Gastrocnemius medialis (tissue), 4 donors: ENCODE results near the gene ANKMY1. TPM values are rescaled to one million over a fixed set of nuclear protein-coding genes. Genes with fewer than 3 reads are reported as not detected.

ENCODE experiments used
- ATAC-seq, 2 donors: fragments of 150-250 bp; one replicate each; pipeline ENCODE4 v1.9.1; 2016
- DNase-seq, 2 donors: peaks; one replicate each; pipeline ENCODE4 v3.0.0-alpha.2; 2019
- H3K27ac ChIP-seq, 4 donors: fragments of 200-600 bp; sonication (generic); 1 replicate in 1 of 4; 2 replicates in 3 of 4; pipeline ENCODE4 v1.5.1; 2016 to 2018; ENCODE audit warnings: mild to moderate bottlenecking in 2 of 4, moderate library complexity in 1 of 4
- H3K27me3 ChIP-seq, 3 donors: fragments of 200-600 bp; sonication (generic) in 2 of 3; 1 replicate in 1 of 3; 2 replicates in 2 of 3; pipeline versions ENCODE4 v1.5.1 to v1.6.0; 2016 to 2019; ENCODE audit warnings: mild to moderate bottlenecking in 1 of 3, moderate library complexity in 1 of 3
- H3K36me3 ChIP-seq, 2 donors: fragments of 200-600 bp; sonication (generic) in 1 of 2; one replicate each; pipeline ENCODE4 v1.5.1; 2017 to 2018
- H3K4me1 ChIP-seq, 2 donors: fragments of 200-600 bp; sonication (generic) in 1 of 2; one replicate each; pipeline ENCODE4 v1.5.1; 2016 to 2017; ENCODE audit warnings: mild to moderate bottlenecking in 2 of 2
- H3K4me3 ChIP-seq, 4 donors: fragments of 200-600 bp; sonication (generic) in 3 of 4; 1 replicate in 1 of 4; 2 replicates in 3 of 4; pipeline ENCODE4 v1.5.1; 2016 to 2019; ENCODE audit warnings: mild to moderate bottlenecking in 2 of 4
- H3K9me3 ChIP-seq, 3 donors: fragments of 200-600 bp; sonication (generic) in 2 of 3; 1 replicate in 1 of 3; 2 replicates in 2 of 3; pipeline ENCODE4 v1.5.1; 2016 to 2019
- CTCF ChIP-seq, 5 experiments: fragments of 450-650 bp in 3 of 5; fragments of 200-600 bp in 2 of 5; sonication (generic) in 2 of 5; IDR thresholded peaks in 4 of 5; conservative IDR thresholded peaks in 1 of 5; 1 replicate in 4 of 5; 2 replicates in 1 of 5; pipeline ENCODE4 v1.5.1; 2016 to 2019; ENCODE audit warnings: antibody characterized with exemption in 5 of 5, mild to moderate bottlenecking in 3 of 5, moderate library complexity in 3 of 5
- POLR2A ChIP-seq, 2 donors: fragments of 450-650 bp; IDR thresholded peaks; one replicate each; pipeline ENCODE4 v1.6.1; 2017; ENCODE audit warnings: antibody characterized with exemption in 2 of 2, mild to moderate bottlenecking in 2 of 2, moderate library complexity in 2 of 2
- in situ Hi-C, 4 donors: fragments of 200-750 bp; cut with MboI; loops; one replicate each; pipeline versions ENCODE4 v1.15.0 to v1.8.0; 2017; ENCODE audit warnings: low sequenced_read_pairs in 4 of 4
- intact Hi-C: fragments of 100-400 bp; cut with DNase I; formaldehyde crosslinking; loops from one replicate; pipeline ENCODE4 v1.15.1; 2023; ENCODE audit warnings: low total_unique reads
- total RNA-seq, 4 donors: library from RNA; depleted of rRNA; stranded (reverse); fragments of >200 nt; gene quantifications; one replicate each; pipeline versions ENCODE4 v1.1.0 to v1.2.3, GENCODE V29; 2016

ANKMY1 gene
- total RNA-seq, 4 donors from 2014 or later, result 3.3 to 9.0 (median 5.6) TPM

GRCh38 chr2:240462707-240463273 is 95.0 kb downstream of the ANKMY1 start:
- Histone ChIP-seq H3K27ac (no peak overlapping the region), H3K36me3 (peaks cover 0 to 43% of the 10 kb centered on the region in 2 donors), H3K27me3 (no peaks in the 10 kb centered on the region), H3K4me3 (no peak overlapping the region), H3K9me3 (no peaks in the 10 kb centered on the region), H3K4me1 (no peaks in the 10 kb centered on the region)
- intact Hi-C loops (no loop called here), in situ Hi-C loops (no loop called here)
- peak in 1 of 2 donors; percentile 7 for DNase-seq
- no peak for TF ChIP-seq POLR2A (IDR thresholded peaks at IDR 0.05)
- no peak for TF ChIP-seq CTCF (IDR thresholded peaks at IDR 0.05 in 4 of 5, conservative IDR thresholded peaks at IDR 0.05 in 1 of 5)
- no peak for ATAC-seq

- H3K4me1 ChIP-seq, result no peaks in the 10 kb centered on the region
- no peak for TF ChIP-seq CTCF (IDR thresholded peaks at IDR 0.05 in 4 of 5, conservative IDR thresholded peaks at IDR 0.05 in 1 of 5)
- TF ChIP-seq POLR2A (IDR thresholded peaks at IDR 0.05), result no peak
- intact Hi-C loops, result no loop called here
- ATAC-seq, result no peak
- H3K4me3 ChIP-seq, result no peak overlapping the region
- H3K27me3 ChIP-seq, result no peaks in the 10 kb centered on the region
- peaks cover 0 to 43% of the 10 kb centered on the region in 2 donors for H3K36me3 ChIP-seq
- in situ Hi-C loops, result no loop called here
- no peaks in the 10 kb centered on the region for H3K9me3 ChIP-seq
- H3K27ac ChIP-seq, result no peak overlapping the region
- peak; percentile 1 to 7 for DNase-seq
Observed at GRCh38 chr2:240462073-240462706, 95.6 kb downstream of the ANKMY1 start.

GRCh38 chr2:240461471-240462072 is 96.2 kb downstream of the ANKMY1 start:
- DNase-seq, result no peak
- ATAC-seq, result no peak
- Histone ChIP-seq H3K4me3 (no peak overlapping the region), H3K4me1 (no peaks in the 10 kb centered on the region), H3K9me3 (no peaks in the 10 kb centered on the region), H3K27ac (no peak overlapping the region), H3K27me3 (no peaks in the 10 kb centered on the region), H3K36me3 (peaks cover 0 to 43% of the 10 kb centered on the region in 2 donors)
- intact Hi-C loops (no loop called here), in situ Hi-C loops (no loop called here)
- TF ChIP-seq CTCF (IDR thresholded peaks at IDR 0.05 in 4 of 5, conservative IDR thresholded peaks at IDR 0.05 in 1 of 5) (no peak), POLR2A (IDR thresholded peaks at IDR 0.05) (no peak)

GRCh38 chr2:240460781-240461431 is 96.9 kb downstream of the ANKMY1 start:
- no peak overlapping the region for H3K27ac ChIP-seq
- ATAC-seq (no peak), DNase-seq (peak; percentile 1 to 13)
- in situ Hi-C loops (no loop called here), intact Hi-C loops (no loop called here)
- no peak overlapping the region for H3K4me3 ChIP-seq
- H3K27me3 ChIP-seq, result no peaks in the 10 kb centered on the region
- TF ChIP-seq POLR2A (IDR thresholded peaks at IDR 0.05), result no peak
- no peaks in the 10 kb centered on the region for H3K4me1 ChIP-seq
- H3K36me3 ChIP-seq, result peaks cover 0 to 39% of the 10 kb centered on the region in 2 donors
- no peaks in the 10 kb centered on the region for H3K9me3 ChIP-seq

GRCh38 chr2:240460253-240460711 is 97.5 kb downstream of the ANKMY1 start:
- Histone ChIP-seq H3K36me3 (peaks cover 0 to 39% of the 10 kb centered on the region in 2 donors), H3K27ac (no peak overlapping the region), H3K27me3 (no peaks in the 10 kb centered on the region), H3K4me1 (no peaks in the 10 kb centered on the region), H3K9me3 (no peaks in the 10 kb centered on the region), H3K4me3 (no peak overlapping the region)
- peak in 1 of 2 donors; percentile 7 for DNase-seq
- in situ Hi-C loops, result no loop called here
- intact Hi-C loops, result no loop called here
- TF ChIP-seq POLR2A (IDR thresholded peaks at IDR 0.05) (no peak), CTCF (IDR thresholded peaks at IDR 0.05 in 4 of 5, conservative IDR thresholded peaks at IDR 0.05 in 1 of 5) (no peak)
- no peak for ATAC-seq
